CD4-positive, alpha-beta T cell treated with Interleukin-6 at 100 ng/mL for 8 hours (primary cell): ENCODE results near the gene FSCN2.

Experiments used
- DNase-seq: peaks from one replicate; pipeline ENCODE4 v3.0.0-alpha.2; 2020; ENCODE audit warnings: mixed read lengths, low spot score

FSCN2 gene

DNA sequence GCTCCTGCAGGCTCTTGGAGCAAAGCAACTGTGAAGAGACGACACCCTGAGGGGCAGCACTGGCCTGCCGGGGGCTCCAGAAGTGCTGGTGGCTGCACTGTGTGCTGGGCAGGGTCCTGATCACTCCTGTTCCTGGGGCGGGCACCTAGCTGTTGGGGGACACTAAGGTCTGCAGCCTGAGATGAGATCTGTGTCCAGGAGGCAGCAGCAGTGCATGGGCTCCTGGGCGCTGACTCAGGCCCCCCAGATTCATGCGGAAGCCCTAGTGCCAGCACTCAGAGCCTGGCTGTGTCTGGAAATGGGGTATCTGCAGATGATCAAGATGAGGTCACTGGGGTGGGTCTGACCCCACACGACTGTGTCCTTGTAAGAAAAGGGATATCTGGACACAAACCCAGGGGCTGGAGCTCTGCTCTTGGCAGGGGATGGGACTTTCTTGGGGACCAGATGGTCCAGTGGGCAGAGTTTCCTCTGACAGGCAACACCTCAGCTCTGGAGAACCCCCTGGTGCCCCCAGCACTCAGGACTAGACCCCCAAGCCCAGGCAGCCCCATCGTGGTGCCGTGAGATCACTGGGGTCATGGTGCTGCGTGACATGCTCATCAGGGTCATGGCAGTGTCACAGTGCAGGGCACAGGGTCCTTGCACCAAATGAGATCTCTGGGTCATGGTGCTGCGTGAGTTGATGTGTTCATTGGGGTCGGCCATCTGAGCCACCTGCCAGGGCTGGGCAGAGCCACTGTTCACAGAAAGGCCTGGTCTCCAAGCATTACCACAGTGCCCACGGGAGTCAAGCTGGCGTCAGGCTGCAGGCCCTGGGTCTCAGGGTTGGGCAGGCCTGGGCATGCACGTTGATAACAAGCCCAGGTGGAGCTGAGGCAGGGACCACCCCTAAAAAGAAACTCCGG lies 14.5 kb downstream of the FSCN2 start:
- DNase-seq, result no peak

DNA sequence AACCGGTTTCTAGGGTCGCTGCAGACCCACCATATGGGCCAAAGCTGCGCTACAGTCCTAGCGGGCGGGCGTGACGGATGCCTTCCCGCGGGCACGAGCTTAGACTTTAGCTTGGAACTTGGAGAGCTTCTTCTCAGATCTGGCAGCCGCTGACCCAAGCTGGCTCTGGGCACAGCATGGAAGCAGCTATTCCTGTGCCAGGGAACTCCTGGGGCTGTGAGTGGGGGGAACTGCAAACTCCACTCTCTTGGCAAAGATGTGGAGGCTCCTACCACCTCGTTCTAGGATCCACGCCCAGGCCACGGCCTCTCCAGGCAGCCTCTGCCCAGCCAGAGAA lies 15.1 kb downstream of the FSCN2 start:
- DNase-seq, result no peak

DNA sequence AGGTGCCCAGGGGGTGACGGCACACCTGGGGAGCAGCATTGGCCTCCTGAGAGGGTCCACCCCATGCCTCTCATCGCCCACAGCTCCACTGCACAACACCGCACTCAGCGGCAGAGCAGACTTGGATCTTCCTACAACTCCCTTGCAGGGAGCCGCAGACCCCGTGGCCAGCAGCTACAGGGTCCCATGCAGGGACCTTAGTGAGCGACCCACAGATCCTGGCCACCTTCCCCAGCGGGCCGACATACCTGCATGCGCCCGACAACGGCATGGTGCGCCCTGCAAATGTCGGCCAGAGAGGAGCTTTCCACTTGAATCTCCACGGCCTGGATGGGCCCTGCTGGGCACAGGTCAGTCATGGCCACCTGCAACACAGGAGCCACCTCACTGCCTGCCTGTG lies 15.6 kb downstream of the FSCN2 start:
- no peak for DNase-seq

DNA sequence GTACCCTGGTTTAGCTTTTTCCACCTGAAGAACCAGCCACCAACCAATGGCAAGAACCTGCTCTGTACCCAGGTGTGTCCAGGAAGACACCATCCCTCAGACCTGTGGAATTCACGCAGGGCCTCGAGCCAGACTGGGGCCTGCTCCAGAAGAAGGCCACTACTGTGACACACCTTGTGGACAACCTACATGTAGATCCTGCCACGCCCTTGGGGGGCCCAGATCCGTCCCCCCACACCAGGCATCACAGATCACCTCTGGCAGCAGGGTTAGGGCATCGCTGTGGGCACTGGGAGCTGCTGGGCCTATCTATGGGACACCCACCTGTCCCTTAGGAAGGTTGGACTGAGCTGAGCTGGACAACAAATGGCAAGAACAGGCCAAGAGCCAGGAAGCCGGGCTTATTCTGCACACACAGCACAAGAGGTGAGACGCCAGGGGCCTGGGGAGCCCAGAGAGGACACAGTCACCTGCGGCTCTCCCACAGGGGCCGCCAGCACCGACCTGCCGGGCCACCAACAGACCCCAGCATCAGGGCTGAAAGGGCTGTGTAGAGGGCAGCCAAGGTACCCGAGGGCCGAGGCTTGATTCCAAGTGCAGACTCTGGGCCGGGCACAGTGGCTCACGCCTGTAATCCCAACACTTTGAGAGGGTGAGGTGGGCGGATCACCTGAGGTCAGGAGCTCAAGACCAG lies 16.3 kb downstream of the FSCN2 start:
- DNase-seq, result no peak

- no peak for DNase-seq
Observed at GRCh38 chr17:81545160-81545949, 17.2 kb downstream of the FSCN2 start.

DNA sequence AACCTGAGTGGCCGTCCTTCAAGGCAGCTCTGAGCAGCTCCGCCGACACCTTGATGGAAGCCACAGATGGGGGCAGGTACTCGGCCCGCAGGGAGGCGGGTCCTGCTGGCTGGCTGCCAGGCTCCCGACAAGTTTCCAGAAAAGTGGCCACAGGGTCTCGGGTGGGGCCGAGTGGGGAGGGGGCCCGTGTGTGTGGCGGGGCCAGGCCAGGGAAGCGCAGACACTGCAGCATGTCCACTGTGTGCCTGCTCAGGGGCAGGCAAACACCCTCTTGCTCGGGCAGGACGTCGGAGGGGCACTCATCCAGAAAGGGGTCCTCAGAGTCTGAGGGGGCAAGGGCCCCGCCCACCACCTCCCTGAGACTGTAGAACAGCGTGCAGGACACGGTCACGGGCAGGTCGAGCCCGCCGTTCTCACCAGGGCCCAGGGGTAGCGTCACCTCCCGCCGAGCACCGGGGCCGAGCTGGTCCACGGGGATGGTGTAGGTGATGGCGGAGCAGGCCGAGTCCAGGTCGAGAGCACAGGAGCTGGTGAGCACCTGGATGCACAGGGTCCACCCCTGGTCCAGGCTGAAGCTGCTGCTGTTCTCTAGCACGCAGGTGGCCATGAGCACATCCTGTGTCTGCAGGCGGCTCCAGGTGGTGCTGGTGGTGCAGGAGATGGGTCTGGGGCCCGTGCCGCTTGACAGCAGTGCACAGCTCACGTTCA lies 18.9 kb downstream of the FSCN2 start:
- DNase-seq, result no peak

- no peak for DNase-seq
Observed at GRCh38 chr17:81547614-81547982, 19.4 kb downstream of the FSCN2 start.

GRCh38 chr17:81549031-81549557 lies 20.9 kb downstream of the FSCN2 start:
- DNase-seq, result no peak

DNA sequence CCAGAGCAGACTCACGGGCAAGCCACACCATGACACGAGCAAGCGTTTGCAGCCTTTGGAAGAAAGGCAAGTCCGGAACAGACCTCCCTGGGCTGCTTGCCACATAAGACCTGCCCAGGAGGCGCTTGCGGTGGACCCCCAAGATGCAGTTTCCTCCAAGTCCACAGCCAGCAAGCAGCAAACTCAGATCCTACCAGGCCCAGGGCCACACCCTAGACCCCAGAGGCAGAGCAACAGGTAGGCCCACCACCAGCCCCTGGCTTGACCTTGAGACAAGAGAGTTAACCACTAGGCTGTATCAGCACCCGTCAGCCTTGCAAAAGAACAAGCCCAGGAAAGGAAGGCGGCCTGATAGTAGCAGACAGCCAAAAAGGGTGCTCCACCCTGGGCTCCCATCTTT lies 21.6 kb downstream of the FSCN2 start:
- no peak for DNase-seq

- DNase-seq, result no peak
Observed at GRCh38 chr17:81550285-81550684, 22.1 kb downstream of the FSCN2 start.

GRCh38 chr17:81550830-81551457 lies 22.8 kb downstream of the FSCN2 start:
- DNase-seq, result no peak

- no peak for DNase-seq
Observed at GRCh38 chr17:81551458-81552243, 23.5 kb downstream of the FSCN2 start.

DNA sequence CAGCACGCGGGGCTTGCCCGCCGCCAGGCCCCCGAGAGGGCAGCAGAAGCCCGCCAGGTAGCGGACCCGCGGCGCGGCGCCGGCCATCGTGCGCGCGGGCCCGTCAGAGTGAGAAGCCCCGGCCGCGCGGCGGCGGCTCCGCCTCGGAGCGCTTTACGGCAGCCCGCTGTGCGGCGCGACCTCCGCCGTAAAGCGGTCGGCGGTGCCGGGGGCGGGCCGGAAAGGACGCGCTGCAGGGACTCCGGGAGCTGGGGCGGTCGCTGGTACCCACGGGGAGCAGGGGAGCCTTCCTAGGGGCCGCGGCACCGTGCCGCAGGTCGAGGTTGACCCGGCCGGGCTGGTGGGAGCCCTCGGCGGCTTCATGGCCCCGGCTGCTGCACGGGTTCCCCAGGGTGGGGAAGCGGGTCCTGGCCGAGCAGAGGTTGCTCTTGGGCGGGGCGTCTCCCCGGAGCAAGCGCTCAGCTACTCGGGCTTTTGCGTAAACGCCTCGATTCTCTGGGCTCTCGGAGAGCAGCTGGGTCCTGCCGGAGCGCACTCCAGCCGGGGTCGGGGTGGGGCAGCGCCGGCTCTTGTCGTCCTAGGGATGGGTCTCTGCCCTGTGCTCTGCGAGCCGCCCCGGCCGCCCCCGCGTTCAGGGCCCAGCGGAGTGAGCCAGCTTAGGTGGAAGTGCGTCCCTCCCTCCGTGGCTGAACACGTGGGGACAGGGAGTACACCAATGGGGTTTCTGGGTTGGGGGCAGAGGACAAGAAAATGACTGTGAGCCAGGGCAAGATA lies 24.3 kb downstream of the FSCN2 start, which contains the start of gene FAAP100:
TSS of gene FAAP100 (minus strand) at position 110 of the 774 bp plus-strand sequence. CDS start at position 87, 23 bp downstream.
- peak; percentile 72 for DNase-seq

GRCh38 chr17:81553018-81553615 lies 24.9 kb downstream of the FSCN2 start:
- DNase-seq, result peak; percentile 78

GRCh38 chr17:81553616-81554181 lies 25.5 kb downstream of the FSCN2 start:
- no peak for DNase-seq

- no peak for DNase-seq
Observed at GRCh38 chr17:81556175-81556691, 28.1 kb downstream of the FSCN2 start.

- DNase-seq, result no peak
Observed at GRCh38 chr17:81556863-81557262, 28.7 kb downstream of the FSCN2 start.

- DNase-seq, result no peak
Observed at GRCh38 chr17:81557276-81558114, 29.3 kb downstream of the FSCN2 start.
